B cell (primary cell): ENCODE results near the gene FTO. TPM values are rescaled to one million over a fixed set of nuclear protein-coding genes. Genes with fewer than 3 reads are reported as not detected.

Experiments used
- ATAC-seq: fragments of 200-7000 bp; cut with Tn5 transposase; one replicate; pipeline ENCODE4 v1.10.0; 2021; ENCODE audit warnings: low read depth, mild to moderate bottlenecking, moderate number of reproducible peaks, moderate library complexity
- CTCF ChIA-PET: fragments of 350-600 bp; sonication (Branson Sonifier 250); formaldehyde crosslinking; loops from one replicate; lab custom pipeline; 2021; ENCODE audit warnings: antibody characterized with exemption, inconsistent platforms; lab: Charles Lee
- POLR2A ChIA-PET: fragments of 350-600 bp; sonication (Branson Sonifier 250); formaldehyde crosslinking; loops from one replicate; lab custom pipeline; 2021; ENCODE audit warnings: antibody characterized with exemption; lab: Charles Lee
- DNase-seq: peaks from one replicate; pipeline ENCODE4 v3.0.0; 2013
- H2AFZ ChIP-seq: 2 replicates; pipeline ENCODE4 v1.6.1; 2012; ENCODE audit warnings: mild to moderate bottlenecking, low read depth, low read length; ENCODE audit not compliant: insufficient read depth, poor library complexity, severe bottlenecking
- H3K27ac ChIP-seq, 2 donors: 1 replicate in 1 of 2; 2 replicates in 1 of 2; pipeline ENCODE4 v1.5.1; 2012 to 2013; ENCODE audit warnings: low read length in 2 of 2, mild to moderate bottlenecking in 2 of 2, moderate library complexity in 1 of 2
- H3K27me3 ChIP-seq, 4 experiments: fragments of 200-600 bp in 1 of 4; sonication (generic) in 1 of 4; replicated peaks in 1 of 4; 1 replicate in 2 of 4; 2 replicates in 2 of 4; pipeline versions ENCODE4 v1.6.1 to v1.7.0; 2013 to 2016; ENCODE audit warnings: low read length in 3 of 4, mild to moderate bottlenecking in 2 of 4, mixed read lengths in 1 of 4, moderate library complexity in 1 of 4; ENCODE audit not compliant: insufficient read depth in 4 of 4, control insufficient read depth in 3 of 4; ENCODE audit errors: control extremely low read depth in 1 of 4
- H3K36me3 ChIP-seq, 2 experiments: replicated peaks in 1 of 2; 1 replicate in 1 of 2; 2 replicates in 1 of 2; pipeline versions ENCODE4 v1.6.1 to v1.7.1; 2013; ENCODE audit warnings: low read length in 1 of 2; ENCODE audit not compliant: insufficient read depth in 2 of 2, control insufficient read depth in 1 of 2; ENCODE audit errors: control extremely low read depth in 1 of 2, extremely low read depth in 1 of 2
- H3K4me1 ChIP-seq, 2 donors: fragments of 200-600 bp in 1 of 2; sonication (generic) in 1 of 2; 1 replicate in 1 of 2; 2 replicates in 1 of 2; pipeline versions ENCODE4 v1.5.1 to v1.6.1; 2013 to 2017; ENCODE audit warnings: low read length in 2 of 2; ENCODE audit not compliant: control insufficient read depth in 2 of 2, insufficient read depth in 2 of 2
- H3K4me2 ChIP-seq: replicated peaks from 2 replicates; pipeline ENCODE3; 2012; ENCODE audit warnings: mild to moderate bottlenecking, low read depth, low read length; ENCODE audit not compliant: poor library complexity, severe bottlenecking
- H3K4me3 ChIP-seq, 5 experiments: fragments of 200-600 bp in 1 of 5; sonication (generic) in 1 of 5; 1 replicate in 3 of 5; 2 replicates in 2 of 5; pipeline versions ENCODE4 v1.5.1 to v1.7.0; 2011 to 2016; ENCODE audit warnings: low read length in 4 of 5, mild to moderate bottlenecking in 4 of 5, low read depth in 2 of 5, control low read depth in 1 of 5, moderate library complexity in 1 of 5; ENCODE audit not compliant: insufficient read depth in 1 of 5; ENCODE audit errors: control extremely low read depth in 1 of 5, extremely low read depth in 1 of 5
- H3K79me2 ChIP-seq: fragments of 200-600 bp; sonication (generic); one replicate; pipeline ENCODE4 v1.6.0; 2016; ENCODE audit warnings: low read length; ENCODE audit not compliant: control insufficient read depth, insufficient read depth
- H3K9ac ChIP-seq: fragments of 200-600 bp; sonication (generic); 2 replicates; pipeline ENCODE4 v1.6.1; 2017; ENCODE audit warnings: mild to moderate bottlenecking, low read length, moderate library complexity
- H3K9me3 ChIP-seq, 3 donors: one replicate each; pipeline versions ENCODE4 v1.6.1 to v1.7.1; 2013; ENCODE audit warnings: low read length in 2 of 3; ENCODE audit not compliant: control insufficient read depth in 2 of 3, insufficient read depth in 1 of 3; ENCODE audit errors: control extremely low read depth in 1 of 3
- H4K20me1 ChIP-seq: 2 replicates; pipeline ENCODE4 v1.6.0; 2012; ENCODE audit warnings: mild to moderate bottlenecking, low read length; ENCODE audit not compliant: insufficient read depth, control insufficient read depth, poor library complexity, severe bottlenecking
- H3K27ac Mint-ChIP-seq: one replicate; pipeline ENCODE4 v1.8.0; 2021; ENCODE audit warnings: mixed read lengths
- H3K27me3 Mint-ChIP-seq: one replicate; pipeline ENCODE4 v1.8.0; 2021; ENCODE audit warnings: mixed read lengths
- H3K4me1 Mint-ChIP-seq: one replicate; pipeline ENCODE4 v1.8.0; 2021; ENCODE audit warnings: mixed read lengths
- H3K4me3 Mint-ChIP-seq: one replicate; pipeline ENCODE4 v1.8.0; 2021; ENCODE audit warnings: mixed read lengths
- H3K9me3 Mint-ChIP-seq: one replicate; pipeline ENCODE4 v1.8.0; 2022; ENCODE audit warnings: mixed read lengths; ENCODE audit not compliant: insufficient read depth
- CTCF ChIP-seq: fragments of 200-600 bp; IDR thresholded peaks from one replicate; pipeline ENCODE4 v1.8.0; 2022; ENCODE audit warnings: antibody characterized with exemption, mild to moderate bottlenecking
- EZH2 ChIP-seq: IDR thresholded peaks from 2 replicates; pipeline ENCODE4 v1.6.1; 2012; ENCODE audit warnings: borderline replicate concordance, low read depth, mild to moderate bottlenecking, moderate library complexity, low read length; ENCODE audit not compliant: insufficient read depth, poor library complexity, severe bottlenecking
- WGBS: methylation state at CpG from one replicate; pipeline ENCODE4 v1.1.5; 2013; ENCODE audit warnings: missing lambda C conversion rate; ENCODE audit not compliant: insufficient coverage; 5-methylcytosine and 5-hydroxymethylcytosine counted together
- intact Hi-C: fragments of 100-400 bp; cut with micrococcal nuclease; formaldehyde crosslinking; loops from one replicate; pipeline ENCODE4 v1.10.0; 2022
- polyA plus RNA-seq: library from polyadenylated mRNA; depleted of rRNA; stranded (reverse); fragments of >200 nt; gene quantifications from 2 replicates; pipeline ENCODE4 v1.2.3, GENCODE V29; 2012
- total RNA-seq, 2 donors: library from RNA; stranded (reverse); fragments of 120-200 nt in 1 of 2; gene quantifications; 1 replicate in 1 of 2; 2 replicates in 1 of 2; pipeline versions ENCODE4 v1.2.3 to v1.2.4, GENCODE V29; 2013 to 2022

Gene FTO
- total and polyA plus RNA-seq, 2 donors (not counting 1 experiment from before 2014, with no cell fraction given): 26.5 to 68.5 TPM

GRCh38 chr16:54135361-54136275 lies 431.7 kb downstream of the FTO start:
- no peaks in the 10 kb centered on the region for H3K4me1 ChIP-seq
- H2AFZ ChIP-seq: no peak overlapping the region
- H3K27me3 ChIP-seq: peaks cover 0 to 5% (median 0%) of the 10 kb centered on the region in 4 experiments
- H3K4me2 ChIP-seq: no peak overlapping the region
- POLR2A ChIA-PET: no interaction called here
- no peaks in the 10 kb centered on the region for H3K79me2 ChIP-seq
- Mint-ChIP-seq H3K9me3 (no peaks in the 10 kb centered on the region), H3K27me3 (peaks cover 4% of the 10 kb centered on the region), H3K27ac (no peak overlapping the region), H3K4me1 (no peaks in the 10 kb centered on the region), H3K4me3 (no peak overlapping the region)
- H4K20me1 ChIP-seq: no peaks in the 10 kb centered on the region
- DNase-seq: no peak
- WGBS: 75% methylated on average over 3 of the region's 5 CpGs
- H3K9me3 ChIP-seq: no peaks in the 10 kb centered on the region
- CTCF ChIA-PET: no interaction called here
- no peak overlapping the region for H3K27ac ChIP-seq
- ATAC-seq: no peak
- H3K4me3 ChIP-seq: no peak overlapping the region
- TF ChIP-seq EZH2 (no peak), CTCF (no peak)
- H3K36me3 ChIP-seq: no peaks in the 10 kb centered on the region
- H3K9ac ChIP-seq: no peak overlapping the region
- intact Hi-C loops: no loop called here

- Histone ChIP-seq H3K4me2 (no peak overlapping the region), H3K4me1 (no peaks in the 10 kb centered on the region), H3K9me3 (no peaks in the 10 kb centered on the region), H3K27me3 (peaks cover 0 to 5% (median 0%) of the 10 kb centered on the region in 4 experiments), H3K9ac (no peak overlapping the region), H4K20me1 (no peaks in the 10 kb centered on the region), H2AFZ (no peak overlapping the region), H3K4me3 (no peak overlapping the region), H3K36me3 (no peaks in the 10 kb centered on the region), H3K79me2 (no peaks in the 10 kb centered on the region), H3K27ac (no peak overlapping the region)
- ChIA-PET CTCF (no interaction called here), POLR2A (no interaction called here)
- Mint-ChIP-seq H3K4me3 (no peak overlapping the region), H3K4me1 (no peaks in the 10 kb centered on the region), H3K27ac (no peak overlapping the region), H3K9me3 (no peaks in the 10 kb centered on the region), H3K27me3 (peaks cover 4% of the 10 kb centered on the region)
- ATAC-seq (no peak), DNase-seq (no peak)
- 100% methylated on average over 2 of the region's 2 CpGs for WGBS
- TF ChIP-seq EZH2 (no peak), CTCF (no peak)
- intact Hi-C loops: no loop called here
Observed at GRCh38 chr16:54136276-54136625, 432.3 kb downstream of the FTO start.
